ENCODE data around the gene LDB2. TPM values are rescaled to one million over a fixed set of nuclear protein-coding genes. Genes with fewer than 3 reads are reported as not detected.
A peak's percentile ranks its signal among the peaks of the same experiment; 100 is the strongest.

LDB2 gene
- total RNA-seq (2014; rRNA removed; shearing (Covaris generic)) (not detected in 2 replicates), total RNA-seq (2022) (not detected in 2 replicates), Bru-seq, nascent RNA (not detected), BruChase-seq, experiment 1, labeled RNA remaining after a 6-hour chase (percentile 0 among the genes with signal in this experiment), BruChase-seq, experiment 2, labeled RNA remaining after a 2-hour chase (percentile 0 among the genes with signal in this experiment)
- long read RNA-seq, result 0 reads

DNA sequence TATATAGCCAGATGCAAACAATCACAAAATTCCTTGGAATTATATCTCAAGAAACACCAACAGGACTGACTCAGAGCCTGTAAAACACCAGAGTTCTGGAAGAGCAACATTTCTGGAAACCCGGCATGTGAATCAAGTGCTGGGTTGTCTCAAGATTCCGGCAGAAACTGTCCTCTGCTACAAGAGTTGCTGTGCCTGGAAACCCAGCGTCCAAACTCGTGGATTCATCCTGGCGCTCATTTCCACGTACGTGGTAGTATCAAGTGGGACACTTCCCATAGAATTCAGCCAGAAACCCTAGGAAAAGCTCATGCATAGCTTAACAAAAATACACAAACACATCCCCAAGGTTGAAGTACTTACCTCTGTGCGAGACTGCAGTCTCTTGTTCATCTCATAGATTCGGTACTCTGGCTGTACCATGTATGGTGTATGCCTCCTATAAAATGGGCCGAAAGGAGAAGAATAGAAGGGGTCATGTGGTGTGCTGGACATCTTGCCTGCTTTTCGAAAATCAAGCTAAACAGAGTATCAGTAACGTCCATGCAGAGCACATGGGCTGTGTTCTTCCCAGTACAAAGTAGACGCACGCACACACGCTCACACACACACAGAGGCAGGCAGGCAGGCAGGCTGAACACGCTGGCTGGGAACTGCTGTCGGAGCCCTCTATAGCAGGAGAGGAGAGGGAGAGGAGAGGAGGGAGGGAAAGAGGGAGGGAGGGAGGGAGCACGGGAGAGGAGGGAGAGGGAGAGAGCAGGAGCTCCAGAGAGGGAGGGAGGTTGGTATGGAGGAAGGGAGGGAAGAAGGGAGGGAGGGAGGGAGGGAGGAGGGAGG lies at the start of gene LDB2:
TSS of gene LDB2 (minus strand) at position 655 of the 837 bp plus-strand sequence.
- H3K4me3 ChIP-seq (ENCODE audit: low read depth, low read length, poor library complexity, severe bottlenecking), result no peak within 1 kb of the TSS
- BruUV-seq (replicated peaks), result no TSS peak
- TF ChIP-seq EZH2phosphoT487 (IDR thresholded peaks at IDR 0.05; ENCODE audit: borderline replicate concordance, low read depth, low read length), result no peak

GRCh38 chr4:16942491-16942890 lies 44.0 kb upstream of the LDB2 start:
- no peak overlapping the region for H3K4me2 ChIP-seq (ENCODE audit: low read length)
- H3K27ac ChIP-seq (ENCODE audit: low read depth, low read length, poor library complexity, severe bottlenecking), result no peak overlapping the region
- H3K4me3 ChIP-seq (ENCODE audit: low read depth, low read length, poor library complexity, severe bottlenecking), result no peak overlapping the region
- CTCF ChIA-PET (ENCODE audit: unreplicated experiment), result no interaction called here
- no peaks in the 10 kb centered on the region for H3K9me3 ChIP-seq (ENCODE audit: low read length)
- TF ChIP-seq, protein P1, sequence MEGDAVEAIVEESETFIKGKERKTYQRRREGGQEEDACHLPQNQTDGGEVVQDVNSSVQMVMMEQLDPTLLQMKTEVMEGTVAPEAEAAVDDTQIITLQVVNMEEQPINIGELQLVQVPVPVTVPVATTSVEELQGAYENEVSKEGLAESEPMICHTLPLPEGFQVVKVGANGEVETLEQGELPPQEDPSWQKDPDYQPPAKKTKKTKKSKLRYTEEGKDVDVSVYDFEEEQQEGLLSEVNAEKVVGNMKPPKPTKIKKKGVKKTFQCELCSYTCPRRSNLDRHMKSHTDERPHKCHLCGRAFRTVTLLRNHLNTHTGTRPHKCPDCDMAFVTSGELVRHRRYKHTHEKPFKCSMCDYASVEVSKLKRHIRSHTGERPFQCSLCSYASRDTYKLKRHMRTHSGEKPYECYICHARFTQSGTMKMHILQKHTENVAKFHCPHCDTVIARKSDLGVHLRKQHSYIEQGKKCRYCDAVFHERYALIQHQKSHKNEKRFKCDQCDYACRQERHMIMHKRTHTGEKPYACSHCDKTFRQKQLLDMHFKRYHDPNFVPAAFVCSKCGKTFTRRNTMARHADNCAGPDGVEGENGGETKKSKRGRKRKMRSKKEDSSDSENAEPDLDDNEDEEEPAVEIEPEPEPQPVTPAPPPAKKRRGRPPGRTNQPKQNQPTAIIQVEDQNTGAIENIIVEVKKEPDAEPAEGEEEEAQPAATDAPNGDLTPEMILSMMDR (conservative IDR thresholded peaks at IDR 0.05; ENCODE audit: low read length), result no peak
- TF ChIP-seq EZH2phosphoT487 (IDR thresholded peaks at IDR 0.05; ENCODE audit: borderline replicate concordance, low read depth, low read length), result no peak
- no peak overlapping the region for H2AFZ ChIP-seq (ENCODE audit: low read length)
- POLR2A ChIA-PET, result no interaction called here
- H3K4me1 ChIP-seq (ENCODE audit: insufficient read depth, low read length, poor library complexity, severe bottlenecking), result no peaks in the 10 kb centered on the region
- H4K20me1 ChIP-seq (ENCODE audit: insufficient read depth, low read length), result no peaks in the 10 kb centered on the region
- BruUV-seq (replicated peaks), result no TSS peak
- intact Hi-C loops (cut with micrococcal nuclease; ENCODE audit: unreplicated experiment), result no loop called here
- H3K36me3 ChIP-seq (ENCODE audit: insufficient read depth, low read length), result no peaks in the 10 kb centered on the region
- DNase-seq (ENCODE audit: low spot score), result no peak
- H3K79me2 ChIP-seq (ENCODE audit: insufficient read depth, low read depth, low read length), result no peaks in the 10 kb centered on the region
- H3K9me2 ChIP-seq (ENCODE audit: insufficient read depth, low read length), result no peaks in the 10 kb centered on the region

More for the DNA sequence above, at the start of gene LDB2:
- no peak within 1 kb of the TSS for H2AFZ ChIP-seq (ENCODE audit: low read length)
- no peaks in the 10 kb centered on the region for H3K79me2 ChIP-seq (ENCODE audit: insufficient read depth, low read depth, low read length)
- no peaks in the 10 kb centered on the region for H3K9me2 ChIP-seq (ENCODE audit: insufficient read depth, low read length)
- no peaks in the 10 kb centered on the region for H3K4me1 ChIP-seq (ENCODE audit: insufficient read depth, low read length, poor library complexity, severe bottlenecking)
- ChIA-PET POLR2A (interaction anchor here (0.6 to 0.7 kb wide), 2 partner anchors 13 to 757 kb away, joined by 3 read pairs; no protein-coding TSS in a partner anchor), CTCF (ENCODE audit: unreplicated experiment) (no interaction called here)
- no peaks in the 10 kb centered on the region for H3K36me3 ChIP-seq (ENCODE audit: insufficient read depth, low read length)
- no peaks in the 10 kb centered on the region for H3K9me3 ChIP-seq (ENCODE audit: low read length)
- H3K4me2 ChIP-seq (ENCODE audit: low read length), result no peak within 1 kb of the TSS
- H4K20me1 ChIP-seq (ENCODE audit: insufficient read depth, low read length), result no peaks in the 10 kb centered on the region
- no peak within 1 kb of the TSS for H3K27ac ChIP-seq (ENCODE audit: low read depth, low read length, poor library complexity, severe bottlenecking)
- no peak for DNase-seq (ENCODE audit: low spot score)
- intact Hi-C loops (cut with micrococcal nuclease; ENCODE audit: unreplicated experiment), result no loop called here

DNA sequence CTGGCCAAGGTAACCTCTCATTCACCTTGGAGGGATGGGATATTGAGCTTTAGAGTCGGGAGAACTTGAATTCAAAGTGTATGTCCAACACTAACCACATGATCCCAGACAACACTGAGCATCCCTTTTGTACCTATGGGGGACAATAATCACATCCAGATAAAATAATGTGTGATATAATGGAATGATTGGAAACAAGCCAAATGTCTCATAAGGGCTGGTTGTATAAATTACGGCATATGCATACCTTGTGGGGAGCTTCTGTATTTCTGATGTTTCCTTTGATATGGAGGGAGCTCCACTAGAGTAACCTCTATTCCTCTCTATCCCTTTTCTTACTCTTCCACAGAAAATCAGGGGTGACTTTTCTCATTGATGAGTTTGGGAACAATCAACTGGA lies 40.7 kb upstream of the LDB2 start:
- Histone ChIP-seq H2AFZ (ENCODE audit: low read length) (no peak overlapping the region), H3K79me2 (ENCODE audit: insufficient read depth, low read depth, low read length) (no peaks in the 10 kb centered on the region), H3K36me3 (ENCODE audit: insufficient read depth, low read length) (no peaks in the 10 kb centered on the region), H3K9me3 (ENCODE audit: low read length) (no peaks in the 10 kb centered on the region), H3K27ac (ENCODE audit: low read depth, low read length, poor library complexity, severe bottlenecking) (no peak overlapping the region), H4K20me1 (ENCODE audit: insufficient read depth, low read length) (no peaks in the 10 kb centered on the region), H3K4me3 (ENCODE audit: low read depth, low read length, poor library complexity, severe bottlenecking) (no peak overlapping the region), H3K4me1 (ENCODE audit: insufficient read depth, low read length, poor library complexity, severe bottlenecking) (no peaks in the 10 kb centered on the region), H3K4me2 (ENCODE audit: low read length) (no peak overlapping the region), H3K9me2 (ENCODE audit: insufficient read depth, low read length) (no peaks in the 10 kb centered on the region)
- intact Hi-C loops (cut with micrococcal nuclease; ENCODE audit: unreplicated experiment), result no loop called here
- DNase-seq (ENCODE audit: low spot score), result no peak
- TF ChIP-seq, protein P1 (conservative IDR thresholded peaks at IDR 0.05; ENCODE audit: low read length), result no peak
- TF ChIP-seq EZH2phosphoT487 (IDR thresholded peaks at IDR 0.05; ENCODE audit: borderline replicate concordance, low read depth, low read length), result no peak
- CTCF ChIA-PET (ENCODE audit: unreplicated experiment), result no interaction called here
- no TSS peak for BruUV-seq (replicated peaks)
- POLR2A ChIA-PET, result no interaction called here
